CD8-positive, alpha-beta memory T cell (primary cell): ENCODE data around the gene CD81. TPM values are rescaled to one million over a fixed set of nuclear protein-coding genes. Genes with fewer than 3 reads are reported as not detected.
"Not testable (repeated sequence)": the region's sequence is repeated elsewhere in the genome, so short reads cannot be mapped to it uniquely, and the experiment has no call there.

Source experiments
- CTCF ChIA-PET: fragments of 350-600 bp; sonication (Branson Sonifier 250); formaldehyde crosslinking; loops from one replicate; lab custom pipeline; 2021; ENCODE audit warnings: antibody characterized with exemption; lab: Charles Lee
- POLR2A ChIA-PET: fragments of 350-600 bp; sonication (Branson Sonifier 250); formaldehyde crosslinking; loops from one replicate; lab custom pipeline; 2021; ENCODE audit warnings: antibody characterized with exemption; lab: Charles Lee
- DNase-seq, 5 donors: peaks; one replicate each; pipeline versions ENCODE4 v3.0.0 to v3.0.0-alpha.2; 2020 to 2022; ENCODE audit warnings: mixed read lengths in 1 of 5
- H3K27ac ChIP-seq: one replicate; pipeline ENCODE4 v1.7.0; 2013; ENCODE audit warnings: low read depth, mild to moderate bottlenecking, low read length, moderate library complexity
- H3K27me3 ChIP-seq: 2 replicates; pipeline ENCODE4 v1.7.0; 2013; ENCODE audit warnings: low read length, mild to moderate bottlenecking; ENCODE audit not compliant: insufficient read depth, poor library complexity, severe bottlenecking
- H3K36me3 ChIP-seq: 2 replicates; pipeline ENCODE4 v1.7.0; 2013; ENCODE audit warnings: mild to moderate bottlenecking, low read length, moderate library complexity; ENCODE audit not compliant: insufficient read depth
- H3K4me1 ChIP-seq: 2 replicates; pipeline ENCODE4 v1.7.0; 2013; ENCODE audit warnings: mild to moderate bottlenecking, low read length, moderate library complexity; ENCODE audit not compliant: insufficient read depth
- H3K4me3 ChIP-seq: 2 replicates; pipeline ENCODE4 v1.7.0; 2013; ENCODE audit warnings: mild to moderate bottlenecking, low read length
- H3K9me3 ChIP-seq: 2 replicates; pipeline ENCODE4 v1.7.0; 2013; ENCODE audit warnings: mild to moderate bottlenecking, low read length
- H3K27ac Mint-ChIP-seq, 8 donors: one replicate each; pipeline ENCODE4 v1.8.0; 2020 to 2021; ENCODE audit warnings: mixed read lengths in 8 of 8, mild to moderate bottlenecking in 6 of 8, inconsistent platforms in 3 of 8, moderate library complexity in 3 of 8
- H3K27me3 Mint-ChIP-seq, 2 donors: one replicate each; pipeline ENCODE4 v1.8.0; 2020 to 2021; ENCODE audit warnings: mixed read lengths in 2 of 2, mild to moderate bottlenecking in 1 of 2, moderate library complexity in 1 of 2
- H3K36me3 Mint-ChIP-seq, 3 donors: one replicate each; pipeline ENCODE4 v1.8.0; 2020 to 2021; ENCODE audit warnings: mixed read lengths in 3 of 3, inconsistent platforms in 1 of 3, mild to moderate bottlenecking in 1 of 3
- H3K4me1 Mint-ChIP-seq, 3 donors: one replicate each; pipeline ENCODE4 v1.8.0; 2020 to 2021; ENCODE audit warnings: mixed read lengths in 3 of 3, inconsistent platforms in 1 of 3, mild to moderate bottlenecking in 1 of 3
- H3K4me3 Mint-ChIP-seq, 7 donors: one replicate each; pipeline ENCODE4 v1.8.0; 2020 to 2021; ENCODE audit warnings: mixed read lengths in 7 of 7, mild to moderate bottlenecking in 6 of 7, moderate library complexity in 4 of 7, inconsistent platforms in 2 of 7
- H3K9me3 Mint-ChIP-seq, 5 donors: one replicate each; pipeline ENCODE4 v1.8.0; 2020 to 2022; ENCODE audit warnings: mixed read lengths in 5 of 5, mild to moderate bottlenecking in 3 of 5, moderate library complexity in 2 of 5, inconsistent platforms in 1 of 5
- polyA plus RNA-seq: library from polyadenylated mRNA; unstranded; fragments of 300-500 nt; fragmentation: Illumina TruSeq; gene quantifications from one replicate; pipeline ENCODE4 v1.2.3, GENCODE V29; 2021
- total RNA-seq, 2 experiments: library from RNA; stranded (reverse); gene quantifications; one replicate each; pipeline ENCODE4 v1.2.3, GENCODE V29; 2021

Gene CD81
- total and polyA plus RNA-seq, 3 experiments from 2014 or later = 107 to 189 (median 176) TPM

GRCh38 chr11:2358754-2359442 lies 18.2 kb upstream of the CD81 start:
- ChIA-PET POLR2A (no interaction called here), CTCF (no interaction called here)
- Histone ChIP-seq H3K4me1 (no peaks in the 10 kb centered on the region), H3K9me3 (no peaks in the 10 kb centered on the region), H3K36me3 (no peaks in the 10 kb centered on the region), H3K27ac (no peak overlapping the region), H3K27me3 (no peaks in the 10 kb centered on the region), H3K4me3 (no peak overlapping the region)
- no peaks in the 10 kb centered on the region for H3K36me3 Mint-ChIP-seq
- no peak for DNase-seq
- no peak overlapping the region for H3K4me3 Mint-ChIP-seq
- no peaks in the 10 kb centered on the region for H3K27me3 Mint-ChIP-seq
- no peaks in the 10 kb centered on the region for H3K4me1 Mint-ChIP-seq
- no peaks in the 10 kb centered on the region for H3K9me3 Mint-ChIP-seq
- H3K27ac Mint-ChIP-seq = no peak overlapping the region

GRCh38 chr11:2359557-2359956 lies 17.6 kb upstream of the CD81 start:
- Histone ChIP-seq H3K27me3 (no peaks in the 10 kb centered on the region), H3K36me3 (no peaks in the 10 kb centered on the region), H3K27ac (no peak overlapping the region), H3K4me1 (no peaks in the 10 kb centered on the region), H3K9me3 (no peaks in the 10 kb centered on the region), H3K4me3 (no peak overlapping the region)
- Mint-ChIP-seq H3K4me1 (no peaks in the 10 kb centered on the region), H3K9me3 (no peaks in the 10 kb centered on the region), H3K36me3 (no peaks in the 10 kb centered on the region), H3K27ac (no peak overlapping the region), H3K27me3 (no peaks in the 10 kb centered on the region), H3K4me3 (no peak overlapping the region)
- ChIA-PET POLR2A (no interaction called here), CTCF (no interaction called here)
- no peak for DNase-seq

- Mint-ChIP-seq H3K9me3 (no peaks in the 10 kb centered on the region), H3K4me3 (no peak overlapping the region), H3K36me3 (no peaks in the 10 kb centered on the region), H3K27me3 (peaks cover 0 to under 1% of the 10 kb centered on the region in 2 donors), H3K27ac (no peak overlapping the region), H3K4me1 (no peaks in the 10 kb centered on the region)
- no peaks in the 10 kb centered on the region for H3K27me3 ChIP-seq
- CTCF ChIA-PET = no interaction called here
- no peaks in the 10 kb centered on the region for H3K4me1 ChIP-seq
- no peaks in the 10 kb centered on the region for H3K36me3 ChIP-seq
- POLR2A ChIA-PET = no interaction called here
- no peak overlapping the region for H3K4me3 ChIP-seq
- no peak overlapping the region for H3K27ac ChIP-seq
- no peak for DNase-seq
- H3K9me3 ChIP-seq = no peaks in the 10 kb centered on the region
Observed at GRCh38 chr11:2360081-2360642, 16.9 kb upstream of the CD81 start.

- CTCF ChIA-PET = interaction anchor here (1.1 kb wide), 1 partner anchor 50 kb away, joined by 3 read pairs; no protein-coding TSS in a partner anchor
- peaks cover 0 to 2% of the 10 kb centered on the region in 2 donors for H3K27me3 Mint-ChIP-seq
- H3K36me3 ChIP-seq = no peaks in the 10 kb centered on the region
Observed at GRCh38 chr11:2361565-2361964, 15.5 kb upstream of the CD81 start.

GRCh38 chr11:2362414-2362813 lies 14.7 kb upstream of the CD81 start:
- no peaks in the 10 kb centered on the region for H3K36me3 Mint-ChIP-seq
- Histone ChIP-seq H3K36me3 (no peaks in the 10 kb centered on the region), H3K27me3 (no peaks in the 10 kb centered on the region), H3K27ac (no peak overlapping the region), H3K4me1 (no peaks in the 10 kb centered on the region), H3K4me3 (no peak overlapping the region), H3K9me3 (no peaks in the 10 kb centered on the region)
- POLR2A ChIA-PET = no interaction called here
- no peak overlapping the region for H3K4me3 Mint-ChIP-seq
- no peaks in the 10 kb centered on the region for H3K9me3 Mint-ChIP-seq
- H3K4me1 Mint-ChIP-seq = no peaks in the 10 kb centered on the region
- peaks cover 0 to 2% of the 10 kb centered on the region in 2 donors for H3K27me3 Mint-ChIP-seq
- no peak for DNase-seq
- CTCF ChIA-PET = interaction anchor here (1.2 kb wide), 1 partner anchor 38 kb away, joined by 4 read pairs; the partner anchor contains the start of gene TSSC4
- no peak overlapping the region for H3K27ac Mint-ChIP-seq

More at GRCh38 chr11:2361565-2361964, 15.5 kb upstream of the CD81 start:
- POLR2A ChIA-PET = no interaction called here
- no peaks in the 10 kb centered on the region for H3K9me3 ChIP-seq
- peak overlapping the region in 1 of 8 donors; percentile 42 for H3K27ac Mint-ChIP-seq
- H3K27ac ChIP-seq = no peak overlapping the region
- no peaks in the 10 kb centered on the region for H3K27me3 ChIP-seq
- no peaks in the 10 kb centered on the region for H3K4me1 Mint-ChIP-seq
- DNase-seq = no peak
- H3K36me3 Mint-ChIP-seq = no peaks in the 10 kb centered on the region
- no peaks in the 10 kb centered on the region for H3K9me3 Mint-ChIP-seq
- no peak overlapping the region for H3K4me3 ChIP-seq
- H3K4me1 ChIP-seq = no peaks in the 10 kb centered on the region
- no peak overlapping the region for H3K4me3 Mint-ChIP-seq

- H3K9me3 Mint-ChIP-seq = no peaks in the 10 kb centered on the region
- POLR2A ChIA-PET = no interaction called here
- Histone ChIP-seq H3K27me3 (no peaks in the 10 kb centered on the region), H3K4me3 (no peak overlapping the region), H3K36me3 (no peaks in the 10 kb centered on the region), H3K27ac (no peak overlapping the region), H3K4me1 (no peaks in the 10 kb centered on the region), H3K9me3 (no peaks in the 10 kb centered on the region)
- peaks cover 0 to 2% of the 10 kb centered on the region in 2 donors for H3K27me3 Mint-ChIP-seq
- no peak overlapping the region for H3K27ac Mint-ChIP-seq
- CTCF ChIA-PET = interaction anchor here (1.2 kb wide), 1 partner anchor 37 kb away, joined by 4 read pairs; the partner anchor contains the start of gene TSSC4
- no peaks in the 10 kb centered on the region for H3K4me1 Mint-ChIP-seq
- H3K4me3 Mint-ChIP-seq = no peak overlapping the region
- no peak for DNase-seq
- H3K36me3 Mint-ChIP-seq = no peaks in the 10 kb centered on the region
Observed at GRCh38 chr11:2363130-2363529, 14.0 kb upstream of the CD81 start.

GRCh38 chr11:2363577-2364370 lies 13.3 kb upstream of the CD81 start:
- CTCF ChIA-PET = no interaction called here
- Mint-ChIP-seq H3K4me1 (no peaks in the 10 kb centered on the region), H3K36me3 (no peaks in the 10 kb centered on the region), H3K27me3 (peaks cover 0 to 2% of the 10 kb centered on the region in 2 donors), H3K27ac (no peak overlapping the region), H3K9me3 (no peaks in the 10 kb centered on the region), H3K4me3 (no peak overlapping the region)
- no peak overlapping the region for H3K4me3 ChIP-seq
- H3K27me3 ChIP-seq = no peaks in the 10 kb centered on the region
- no peak overlapping the region for H3K27ac ChIP-seq
- DNase-seq = no peak
- no peaks in the 10 kb centered on the region for H3K4me1 ChIP-seq
- no peaks in the 10 kb centered on the region for H3K9me3 ChIP-seq
- POLR2A ChIA-PET = no interaction called here
- H3K36me3 ChIP-seq = no peaks in the 10 kb centered on the region

- not testable (repeated sequence) for H3K9me3 Mint-ChIP-seq
Observed at GRCh38 chr11:2364386-2364785, 12.7 kb upstream of the CD81 start.

More at GRCh38 chr11:2364386-2364785, 12.7 kb upstream of the CD81 start:
- H3K27me3 ChIP-seq, H3K27ac ChIP-seq, CTCF ChIA-PET, H3K36me3 ChIP-seq, H3K27me3 Mint-ChIP-seq, DNase-seq, H3K27ac Mint-ChIP-seq, H3K4me1 ChIP-seq, H3K4me3 ChIP-seq, H3K9me3 ChIP-seq, H3K4me3 Mint-ChIP-seq, H3K4me1 Mint-ChIP-seq, POLR2A ChIA-PET, H3K36me3 Mint-ChIP-seq: not testable (repeated sequence)
